Fibroblast of skin of left biceps (primary cell): Measurements from ENCODE around the gene DNAJB6.

Experiments
- DNase-seq, 2 experiments: peaks; one replicate each; pipeline ENCODE4 v3.0.0-alpha.2; 2013; ENCODE audit warnings: low read depth in 2 of 2

The DNAJB6 gene

DNA sequence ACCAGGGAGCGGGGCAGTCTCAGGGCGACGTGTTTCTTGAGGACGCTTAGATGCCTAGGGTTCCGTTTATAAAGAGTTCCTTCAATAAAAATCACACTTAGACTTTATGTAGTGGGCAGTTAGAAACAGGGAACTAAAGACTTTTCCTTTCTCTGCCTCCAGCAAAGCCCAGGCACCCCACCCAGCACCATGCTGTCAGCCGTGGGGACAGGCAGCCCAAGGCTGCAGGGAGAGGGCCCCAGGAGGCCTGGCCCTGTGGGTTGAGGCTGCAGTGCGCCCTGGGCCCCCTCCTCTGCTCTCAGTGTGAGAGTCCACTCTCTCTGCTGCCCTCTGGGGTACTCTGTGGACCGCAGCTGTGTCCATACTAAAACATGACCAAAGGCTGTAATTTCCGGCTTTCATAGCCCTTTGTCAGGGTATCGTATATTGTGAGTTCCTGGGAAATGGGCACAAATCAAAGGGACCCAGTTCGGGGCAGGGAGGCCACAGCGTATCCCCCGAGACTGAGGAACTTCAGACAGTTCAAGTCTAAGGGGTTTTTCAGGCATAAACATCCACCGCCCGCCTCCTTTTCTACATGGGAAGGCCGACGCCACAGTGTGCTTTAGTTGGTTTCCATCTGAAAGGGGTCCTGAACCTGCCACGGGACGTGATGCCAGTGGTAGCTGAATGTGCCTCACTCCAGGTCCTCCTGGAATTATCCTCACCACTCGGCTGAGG, 59.7 kb downstream of the DNAJB6 start:
- DNase-seq: no peak

- no peak for DNase-seq
Observed at GRCh38 chr7:157397036-157397720, 60.4 kb downstream of the DNAJB6 start.

DNA sequence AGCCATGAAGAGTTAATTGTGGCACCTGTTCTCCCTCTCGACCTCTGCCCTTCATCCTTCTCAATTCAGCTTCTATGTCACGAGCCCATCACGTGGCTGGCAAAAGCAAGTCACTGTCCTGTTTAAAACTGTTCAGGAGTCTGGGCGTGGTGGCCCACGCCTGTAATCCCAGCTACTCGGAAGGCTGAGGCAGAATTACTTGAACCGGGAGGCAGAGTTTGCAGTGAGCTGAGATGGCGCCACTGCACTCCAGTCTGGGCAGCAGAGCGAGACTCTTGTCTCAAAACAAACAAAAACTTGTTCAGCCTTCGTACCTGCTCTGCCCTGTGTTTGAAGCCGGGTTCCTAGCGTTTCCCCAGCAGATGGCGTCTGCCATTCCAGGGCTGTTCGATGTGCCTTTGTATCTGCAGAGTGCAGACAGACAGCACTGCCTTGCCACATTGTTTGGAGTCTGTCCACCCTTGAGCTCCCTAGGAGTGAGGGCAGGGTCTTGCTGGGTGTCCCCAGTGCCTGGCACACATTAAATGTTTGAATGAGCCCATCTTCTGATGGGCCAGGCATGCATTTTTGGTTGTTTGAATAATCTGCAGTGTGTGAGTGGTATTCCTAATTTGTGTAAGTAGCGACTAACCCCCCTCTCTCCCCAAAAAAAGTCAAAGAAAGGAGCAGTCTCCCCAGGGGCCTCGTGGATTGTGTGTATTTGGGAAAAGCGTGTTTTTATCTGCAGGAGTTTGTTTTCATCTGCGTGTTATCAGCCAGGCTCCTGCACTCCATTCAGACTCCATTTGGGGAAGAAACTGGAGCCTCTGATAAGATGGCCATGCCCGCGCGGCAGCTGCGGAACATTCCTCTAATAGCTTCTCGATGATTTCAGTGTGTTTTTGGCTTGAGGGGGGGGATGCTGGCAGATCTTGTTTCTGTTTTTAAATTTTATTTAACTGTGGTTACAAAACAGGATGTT, 61.2 kb downstream of the DNAJB6 start:
- DNase-seq: peak; percentile 50

DNA sequence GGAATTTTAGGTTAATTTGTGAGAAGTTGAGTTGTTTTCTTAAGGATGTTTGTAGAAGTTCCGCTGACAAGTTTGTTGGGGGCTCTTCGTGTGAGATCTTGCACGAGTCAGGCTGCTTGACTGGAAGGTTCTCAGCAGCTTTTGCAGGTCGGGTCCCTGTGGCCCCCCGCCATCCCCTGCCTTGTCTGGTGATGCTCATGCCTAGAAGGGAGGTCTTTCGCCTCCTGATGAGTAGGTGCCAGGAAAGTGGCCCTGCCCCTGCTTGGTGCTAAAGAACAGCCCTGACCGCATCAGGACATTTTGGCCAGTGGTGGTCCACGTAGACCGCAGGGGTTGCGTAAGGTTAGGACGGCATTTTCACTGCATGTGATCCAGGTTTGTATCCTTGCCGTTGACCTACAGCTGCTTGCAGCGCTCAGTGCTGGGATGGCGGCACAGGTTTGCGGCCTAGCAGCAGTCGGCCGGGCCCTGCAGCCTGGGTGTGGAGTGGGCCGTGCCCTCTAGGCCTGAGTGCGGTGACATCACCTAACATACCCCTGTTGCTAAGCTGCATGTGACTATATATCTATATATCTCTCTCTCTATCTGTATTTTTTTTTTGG, 62.4 kb downstream of the DNAJB6 start:
- DNase-seq: no peak

DNA sequence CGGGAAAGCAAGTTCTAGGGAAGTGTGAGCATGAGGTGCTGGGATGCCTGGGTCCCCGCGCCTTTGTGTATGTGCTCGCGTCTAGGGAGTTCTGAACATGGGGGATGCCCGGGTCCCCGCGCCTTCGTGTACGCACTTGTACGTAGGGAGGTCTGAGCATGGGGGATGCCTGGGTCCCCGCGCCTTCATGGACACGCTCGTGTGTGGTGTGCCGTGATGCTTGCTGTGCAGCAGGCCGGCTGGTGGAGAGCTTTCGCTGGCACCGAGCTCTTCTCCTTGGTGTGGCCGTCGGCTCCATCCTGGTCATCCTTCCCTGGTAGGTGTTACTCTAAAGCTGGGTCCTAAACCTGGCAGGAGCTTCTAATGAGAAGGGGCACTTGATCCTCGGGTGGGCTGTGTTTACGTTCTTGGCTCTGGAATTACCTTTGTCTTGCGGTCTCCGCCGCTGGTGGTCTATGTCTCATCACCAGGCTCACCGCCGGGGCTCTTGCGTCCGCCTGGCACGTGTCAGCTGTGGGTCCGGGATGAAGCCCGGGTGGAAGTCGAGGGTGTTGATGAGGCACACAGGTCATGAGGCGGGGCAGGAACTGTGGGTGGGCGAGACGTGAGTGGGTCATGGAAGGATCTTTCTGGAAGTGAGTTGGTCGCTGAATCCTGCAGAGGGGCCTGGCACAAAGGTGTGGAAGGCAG, 63.5 kb downstream of the DNAJB6 start:
- DNase-seq: no peak

- no peak for DNase-seq
Observed at GRCh38 chr7:157401567-157402387, 65.0 kb downstream of the DNAJB6 start.

DNA sequence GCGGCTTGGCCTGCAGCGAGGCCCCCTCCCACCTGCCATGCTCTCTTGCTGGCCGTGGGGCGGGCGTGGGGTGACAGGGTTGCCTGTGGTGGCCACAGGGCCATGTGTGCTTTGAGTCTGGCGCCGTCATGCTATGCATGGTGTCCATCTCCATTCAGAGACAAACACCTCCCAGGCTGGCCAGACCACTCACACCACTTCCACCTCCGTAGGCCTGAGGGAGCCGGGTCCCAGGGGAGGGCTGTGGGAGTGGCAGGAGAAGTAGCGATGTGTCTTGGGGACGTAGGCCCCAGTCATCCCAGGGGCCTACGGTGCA, 65.5 kb downstream of the DNAJB6 start:
- no peak for DNase-seq

DNA sequence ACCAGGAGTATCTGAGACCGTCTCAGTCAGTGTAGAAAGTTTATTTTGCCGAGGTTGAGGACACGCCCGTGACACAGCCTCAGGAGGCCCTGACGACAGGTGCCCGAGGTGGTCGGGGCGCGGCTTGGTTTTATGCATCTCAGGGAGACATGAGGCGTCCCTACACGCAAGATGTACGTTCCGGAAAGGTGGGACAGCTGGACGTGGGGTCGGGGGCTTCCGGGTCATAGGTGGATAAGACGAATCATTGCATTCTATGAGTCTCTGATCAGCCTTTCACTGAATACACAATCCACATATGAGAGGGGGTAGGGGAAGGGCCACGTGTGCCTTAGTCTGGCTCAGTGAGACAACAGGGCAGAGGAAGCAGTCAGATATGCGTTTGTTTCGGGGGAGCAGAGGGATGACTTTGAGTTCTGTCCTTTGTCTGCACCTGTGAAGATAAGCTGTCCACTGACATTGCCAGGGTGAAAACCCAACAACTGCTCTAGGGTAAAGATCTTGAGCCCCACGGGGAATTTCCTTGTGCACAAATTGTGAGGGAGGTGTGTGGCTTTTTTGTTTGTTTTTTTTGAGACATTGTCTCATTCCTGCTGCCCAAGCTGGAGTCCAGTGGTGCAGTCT, 66.2 kb downstream of the DNAJB6 start:
- DNase-seq: no peak

DNA sequence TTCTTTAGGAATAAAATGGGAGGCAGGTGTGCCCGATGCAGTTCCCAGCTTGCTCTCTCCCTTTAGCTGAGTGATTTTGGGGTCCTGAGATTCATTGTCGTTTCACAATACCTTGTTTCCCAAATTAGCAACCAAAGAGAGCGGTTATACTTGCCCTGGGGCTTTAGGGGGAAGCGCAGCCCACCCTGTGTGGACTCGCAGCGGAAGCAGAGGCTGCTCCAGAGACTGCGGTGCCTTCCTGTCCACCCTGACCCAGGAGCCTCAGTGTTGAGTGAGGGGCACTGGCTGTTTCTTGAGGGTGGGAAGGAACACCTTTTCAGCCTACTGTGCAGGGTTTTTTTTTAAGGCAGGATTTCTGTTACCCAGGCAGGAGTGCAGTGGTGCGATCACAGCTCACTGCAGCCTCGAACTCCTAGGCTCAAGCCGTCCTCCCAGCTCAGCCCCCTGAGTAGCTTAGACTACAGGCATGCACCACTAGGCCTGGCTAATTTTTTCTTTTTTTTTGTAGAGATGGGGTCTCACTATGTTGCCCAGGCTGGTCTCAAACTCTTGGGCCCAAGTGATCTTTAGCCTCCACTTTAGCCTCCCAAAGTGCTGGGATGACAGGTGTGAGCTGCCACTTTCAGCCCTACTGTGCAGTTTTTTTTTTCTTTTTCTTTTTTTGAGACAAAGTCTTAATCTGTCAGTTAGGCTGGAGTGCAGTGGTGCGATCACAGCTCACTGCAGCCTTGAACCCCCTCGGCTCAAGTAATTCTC, 67.0 kb downstream of the DNAJB6 start:
- no peak for DNase-seq

- peak; percentile 42 to 54 for DNase-seq
Observed at GRCh38 chr7:157404845-157405481, 68.2 kb downstream of the DNAJB6 start.

DNA sequence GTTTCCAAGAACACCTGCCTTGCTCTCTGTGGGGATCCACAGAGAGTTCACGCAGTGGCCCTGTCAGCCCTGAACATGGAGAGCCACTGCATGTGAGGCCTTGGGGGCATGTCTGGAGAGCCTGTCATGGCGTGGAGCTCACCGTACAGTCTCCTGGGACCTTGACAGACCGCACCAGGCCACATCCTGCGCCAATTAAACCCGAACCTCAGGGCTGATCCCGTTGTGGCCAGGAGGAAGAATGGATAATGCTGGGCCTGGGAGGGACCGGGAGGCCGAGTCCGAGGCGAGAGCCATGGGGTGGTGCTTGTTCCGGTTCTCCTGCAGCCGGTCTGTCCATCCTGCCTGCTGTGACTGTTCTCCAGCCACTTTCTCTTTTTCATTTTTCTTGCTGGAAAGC, 68.7 kb downstream of the DNAJB6 start:
- no peak for DNase-seq

DNA sequence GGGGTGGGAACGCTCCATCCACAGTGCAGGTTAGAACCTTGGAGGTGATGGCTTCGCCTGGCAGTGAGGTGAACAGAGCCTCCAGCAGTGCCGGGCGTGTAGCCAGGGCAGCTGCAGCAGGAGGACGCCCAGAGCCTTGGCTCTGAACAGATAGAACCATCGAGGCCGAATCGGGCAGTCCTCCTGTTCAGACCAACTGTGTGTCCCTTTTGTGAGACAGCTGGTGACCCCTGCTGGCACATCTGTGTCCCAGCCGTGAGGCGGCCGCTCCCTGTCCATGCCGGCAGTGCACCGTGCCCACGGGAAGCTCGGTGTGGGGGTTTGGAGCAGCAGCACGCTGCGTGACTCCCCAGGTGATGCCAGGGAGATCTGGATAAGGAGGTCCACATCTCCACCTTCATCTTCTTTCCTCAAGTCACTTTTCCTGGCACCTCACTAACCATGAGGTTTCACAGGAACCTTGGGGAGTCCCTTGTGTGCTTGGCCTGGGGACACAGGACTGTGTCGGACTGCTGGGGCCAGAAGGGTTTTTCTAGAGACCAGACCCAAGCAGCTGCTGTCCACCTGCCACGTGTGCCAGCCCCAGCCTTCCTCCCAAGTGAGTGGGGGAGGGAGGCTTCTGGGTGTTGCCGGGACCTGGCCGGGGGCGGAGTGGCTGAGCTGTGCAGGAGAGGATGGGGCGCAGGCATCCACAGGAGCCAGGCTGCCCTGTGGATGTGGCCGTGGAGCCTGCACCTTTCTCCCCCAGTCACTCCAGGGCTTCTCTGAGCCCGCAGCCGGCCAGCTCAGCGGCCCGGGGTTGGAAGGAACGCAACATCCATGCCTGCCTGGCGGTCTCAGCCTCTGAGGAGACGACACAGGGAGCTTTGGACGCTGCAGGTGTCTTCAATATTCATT, 69.4 kb downstream of the DNAJB6 start:
- no peak for DNase-seq

DNA sequence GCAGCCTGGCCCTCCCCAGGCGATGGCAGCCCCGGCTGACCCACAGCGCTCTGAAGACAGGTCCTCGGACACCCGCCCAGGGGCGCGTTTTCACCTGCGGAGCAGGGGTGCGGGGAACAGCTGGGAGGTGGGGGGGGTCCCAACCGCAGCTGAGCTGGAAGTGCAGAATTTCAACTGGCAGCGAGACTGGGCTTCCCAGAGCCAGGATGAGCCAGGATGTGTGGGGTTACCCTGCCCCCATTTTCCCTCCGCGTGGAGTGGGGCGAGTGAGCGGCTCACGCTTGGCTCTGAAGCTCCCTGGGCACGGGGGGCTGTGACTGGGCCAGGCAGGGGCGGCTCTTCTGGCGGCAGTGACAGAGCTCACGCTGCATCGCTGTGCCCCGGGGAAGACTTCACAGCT, 70.2 kb downstream of the DNAJB6 start:
- no peak for DNase-seq

GRCh38 chr7:157407512-157408257, 70.9 kb downstream of the DNAJB6 start:
- DNase-seq: no peak

DNA sequence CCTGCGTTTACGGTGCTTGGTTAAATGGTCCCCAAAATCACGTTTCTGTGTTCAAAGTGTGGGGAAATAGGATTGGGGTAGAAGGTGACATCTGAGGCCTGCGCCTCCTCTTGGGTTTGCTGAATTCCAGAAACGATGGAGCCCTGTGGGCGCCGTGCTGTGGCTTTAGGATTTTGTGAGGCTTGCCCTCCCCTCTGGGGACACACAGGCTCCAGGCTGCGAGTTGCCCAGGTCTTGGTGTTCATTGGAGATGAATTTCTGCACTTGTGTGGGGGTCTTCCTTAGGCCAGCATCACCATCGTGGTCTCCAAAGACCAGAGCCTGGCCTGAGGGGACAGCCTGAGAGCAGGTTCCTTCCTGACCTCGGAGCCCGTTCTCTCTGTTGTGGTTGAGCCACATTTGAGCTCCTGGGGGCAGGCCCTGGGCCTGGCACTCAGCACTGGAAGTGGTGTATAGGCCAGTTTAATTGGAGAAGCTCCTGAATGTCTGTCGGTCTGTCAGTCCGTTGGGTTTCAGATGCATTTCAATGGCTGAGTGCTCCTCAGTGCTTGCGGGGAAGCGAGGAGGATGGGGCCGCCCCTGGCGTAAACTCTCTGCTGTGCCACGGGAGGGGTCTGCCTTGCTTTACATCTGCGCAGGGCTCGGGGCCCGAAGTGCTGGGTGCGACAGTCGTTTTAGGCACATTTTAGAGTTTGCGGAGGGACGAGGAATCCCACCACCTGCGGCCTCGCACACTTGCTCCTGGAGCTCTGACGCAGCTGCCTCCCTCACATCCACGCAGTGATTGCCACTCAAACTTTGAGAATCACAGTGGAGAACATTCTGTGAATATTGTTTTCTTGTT, 71.7 kb downstream of the DNAJB6 start:
- DNase-seq: no peak

DNA sequence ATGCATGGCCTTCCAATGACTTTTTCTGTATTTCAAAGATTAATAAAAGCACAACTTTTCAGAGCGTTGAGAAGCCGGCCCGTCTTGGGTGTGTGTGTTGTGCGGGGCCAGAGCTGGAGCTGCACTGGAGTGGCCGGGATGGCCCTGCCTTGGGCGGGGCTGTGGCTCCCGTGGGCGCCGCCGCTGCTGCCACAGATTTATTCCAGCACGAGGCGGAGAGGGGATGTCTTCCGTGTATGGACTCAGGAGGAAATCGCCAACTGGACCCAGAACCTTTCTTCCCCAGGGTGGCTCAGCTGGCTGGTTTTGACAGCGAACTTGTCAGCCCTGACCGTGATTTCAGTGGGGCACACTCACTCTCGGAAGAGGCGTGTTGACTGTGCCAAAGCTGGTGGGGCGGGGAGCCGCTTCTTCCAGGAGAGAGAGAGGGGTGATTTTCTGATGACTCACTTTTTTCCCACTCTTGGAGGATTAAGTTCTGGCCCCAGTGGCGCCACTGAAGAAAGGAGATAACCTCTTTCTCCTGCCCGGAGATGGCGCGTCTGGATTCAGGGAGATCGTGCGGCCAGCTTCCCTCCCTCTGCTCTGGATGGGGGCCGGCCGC, 72.4 kb downstream of the DNAJB6 start:
- DNase-seq: no peak
